Neuronal stem cell (in vitro differentiated cells): ENCODE measurements around the gene CPAMD8.
A peak's percentile ranks its signal among the peaks of the same experiment; 100 is the strongest.

Source experiments
- DNase-seq: peaks from one replicate; pipeline ENCODE4 v3.0.0-alpha.2; 2013; ENCODE audit warnings: low spot score
- H2AFZ ChIP-seq: one replicate; pipeline ENCODE4 v1.6.1; 2013; ENCODE audit warnings: mild to moderate bottlenecking, low read length, inconsistent platforms
- H2AK5ac ChIP-seq: 2 replicates; pipeline ENCODE4 v1.6.1; 2013; ENCODE audit warnings: low read depth, mild to moderate bottlenecking, inconsistent platforms, low read length, moderate library complexity, mixed read lengths
- H2BK120ac ChIP-seq: 2 replicates; pipeline ENCODE4 v1.6.1; 2013; ENCODE audit warnings: low read depth, mild to moderate bottlenecking, inconsistent platforms, low read length, moderate library complexity, mixed read lengths
- H2BK12ac ChIP-seq: one replicate; pipeline ENCODE4 v1.6.1; 2013; ENCODE audit warnings: low read length, inconsistent platforms
- H2BK15ac ChIP-seq: 2 replicates; pipeline ENCODE4 v1.6.1; 2013; ENCODE audit warnings: mild to moderate bottlenecking, low read length, inconsistent platforms, mixed read lengths
- H2BK5ac ChIP-seq: one replicate; pipeline ENCODE4 v1.6.1; 2013; ENCODE audit warnings: inconsistent platforms, mild to moderate bottlenecking, low read length, moderate library complexity
- H3K14ac ChIP-seq: one replicate; pipeline ENCODE4 v1.6.1; 2013; ENCODE audit warnings: low read length, inconsistent platforms
- H3K18ac ChIP-seq: 2 replicates; pipeline ENCODE4 v1.6.1; 2013; ENCODE audit warnings: low read length, inconsistent platforms
- H3K23ac ChIP-seq: 2 replicates; pipeline ENCODE4 v1.6.1; 2013; ENCODE audit warnings: low read depth, mild to moderate bottlenecking, mixed read lengths, low read length, inconsistent platforms; ENCODE audit not compliant: poor library complexity
- H3K27ac ChIP-seq: replicated peaks from 3 replicates; pipeline ENCODE4 v1.5.1; 2013; ENCODE audit warnings: low read length, inconsistent platforms
- H3K27me3 ChIP-seq, 3 experiments: 2 replicates each; pipeline ENCODE4 v1.6.1; 2013; ENCODE audit warnings: low read length in 3 of 3, mild to moderate bottlenecking in 2 of 3, inconsistent platforms in 1 of 3, low read depth in 1 of 3, mixed read lengths in 1 of 3, moderate library complexity in 1 of 3; ENCODE audit not compliant: control insufficient read depth in 3 of 3, insufficient read depth in 3 of 3
- H3K36me3 ChIP-seq, 2 donors: replicated peaks in 1 of 2; 2 replicates each; pipeline ENCODE4 v1.6.1; 2013; ENCODE audit warnings: low read length in 2 of 2; ENCODE audit not compliant: control insufficient read depth in 2 of 2, insufficient read depth in 2 of 2
- H3K4ac ChIP-seq: 2 replicates; pipeline ENCODE4 v1.6.1; 2013; ENCODE audit warnings: inconsistent platforms, mild to moderate bottlenecking, low read length, moderate library complexity
- H3K4me1 ChIP-seq, 2 donors: 1 replicate in 1 of 2; 2 replicates in 1 of 2; pipeline ENCODE4 v1.6.1; 2013; ENCODE audit warnings: low read length in 2 of 2, low read depth in 1 of 2; ENCODE audit not compliant: control insufficient read depth in 2 of 2, insufficient read depth in 1 of 2
- H3K4me2 ChIP-seq: one replicate; pipeline ENCODE4 v1.6.1; 2013; ENCODE audit warnings: mild to moderate bottlenecking, low read length, inconsistent platforms; ENCODE audit not compliant: insufficient read depth, poor library complexity, severe bottlenecking
- H3K4me3 ChIP-seq, 2 donors: 2 replicates each; pipeline ENCODE4 v1.5.1; 2013; ENCODE audit warnings: low read length in 2 of 2, mild to moderate bottlenecking in 2 of 2, inconsistent platforms in 1 of 2, moderate library complexity in 1 of 2
- H3K79me1 ChIP-seq: one replicate; pipeline ENCODE4 v1.6.1; 2013; ENCODE audit warnings: low read depth, mild to moderate bottlenecking, inconsistent platforms, low read length, moderate library complexity
- H3K9ac ChIP-seq: one replicate; pipeline ENCODE4 v1.6.1; 2013; ENCODE audit warnings: mild to moderate bottlenecking, low read depth, low read length, inconsistent platforms; ENCODE audit not compliant: poor library complexity
- H3K9me3 ChIP-seq, 2 donors: replicated peaks in 1 of 2; 2 replicates each; pipeline versions ENCODE3 to v1.6.1; 2013; ENCODE audit warnings: low read length in 2 of 2, mild to moderate bottlenecking in 2 of 2, inconsistent platforms in 1 of 2, low read depth in 1 of 2, mixed read lengths in 1 of 2, moderate library complexity in 1 of 2; ENCODE audit not compliant: control insufficient read depth in 2 of 2, insufficient read depth in 1 of 2
- H4K8ac ChIP-seq: one replicate; pipeline ENCODE4 v1.6.1; 2013; ENCODE audit warnings: low read depth, mild to moderate bottlenecking, inconsistent platforms, low read length, moderate library complexity
- H4K91ac ChIP-seq: one replicate; pipeline ENCODE4 v1.6.1; 2013; ENCODE audit warnings: low read length, low read depth, mild to moderate bottlenecking, inconsistent platforms; ENCODE audit not compliant: poor library complexity
- WGBS, 2 donors: extraction: QIAGEN DNeasy Blood & Tissue Kit; methylation state at CpG; one replicate each; pipeline ENCODE4 v1.1.7; 2013; ENCODE audit warnings: missing lambda C conversion rate in 2 of 2, mixed read lengths in 1 of 2; ENCODE audit not compliant: insufficient read length in 2 of 2, insufficient replicate concordance in 1 of 2; ENCODE audit errors: extremely low coverage in 2 of 2; 5-methylcytosine and 5-hydroxymethylcytosine counted together

The CPAMD8 gene

GRCh38 chr19:16886305-16886880, 140.2 kb downstream of the CPAMD8 start:
- H3K27ac ChIP-seq: no peak overlapping the region
- H3K4me1 ChIP-seq: peaks cover 0 to 6% of the 10 kb centered on the region in 2 donors
- no peak overlapping the region for H3K4me3 ChIP-seq
- H3K9me3 ChIP-seq: peaks cover 11 to 19% of the 10 kb centered on the region in 2 donors
- no peak overlapping the region for H4K8ac ChIP-seq
- no peak overlapping the region for H3K23ac ChIP-seq
- no peak for DNase-seq
- no peak overlapping the region for H3K9ac ChIP-seq
- no peak overlapping the region for H3K4ac ChIP-seq
- H3K36me3 ChIP-seq: no peaks in the 10 kb centered on the region
- H3K4me2 ChIP-seq: no peak overlapping the region
- no CpG with 5 or more reads among the region's 20 CpGs for WGBS, 2 donors
- H2BK12ac ChIP-seq: no peak overlapping the region
- peak overlapping the region; percentile 78 for H2BK5ac ChIP-seq
- no peak overlapping the region for H2BK120ac ChIP-seq
- no peak overlapping the region for H4K91ac ChIP-seq
- peak overlapping the region; percentile 61 for H2AFZ ChIP-seq
- H3K14ac ChIP-seq: no peak overlapping the region
- H3K27me3 ChIP-seq: no peaks in the 10 kb centered on the region
- no peak overlapping the region for H2BK15ac ChIP-seq
- no peaks in the 10 kb centered on the region for H3K79me1 ChIP-seq
- H3K18ac ChIP-seq: no peak overlapping the region
- no peak overlapping the region for H2AK5ac ChIP-seq

DNA sequence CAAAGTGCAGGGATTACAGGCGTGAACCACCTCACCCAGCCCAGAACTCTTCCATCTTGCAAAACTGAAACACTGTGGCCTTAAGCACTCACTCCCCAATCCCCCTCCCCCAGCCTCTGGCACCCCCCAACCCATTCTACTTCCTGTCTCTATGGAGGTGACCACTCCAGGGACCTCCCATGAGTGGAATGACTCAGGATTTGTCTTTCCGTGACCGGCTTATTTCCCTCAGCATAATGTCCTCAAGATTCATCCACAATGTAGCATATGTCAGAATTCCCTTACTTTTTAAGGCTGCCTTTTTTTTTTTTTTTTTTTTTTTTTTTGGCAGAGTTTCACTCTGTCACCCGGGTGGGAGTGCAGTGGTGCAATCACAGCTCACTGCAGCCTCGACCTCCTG, 141.4 kb downstream of the CPAMD8 start:
- Histone ChIP-seq H3K4ac (no peak overlapping the region), H4K91ac (no peak overlapping the region), H4K8ac (no peak overlapping the region), H3K27me3 (no peaks in the 10 kb centered on the region), H2BK5ac (no peak overlapping the region), H2BK120ac (no peak overlapping the region), H3K23ac (no peak overlapping the region), H2BK12ac (no peak overlapping the region), H3K4me3 (no peak overlapping the region), H2AK5ac (no peak overlapping the region), H3K14ac (no peak overlapping the region), H3K9me3 (peaks cover 21 to 27% of the 10 kb centered on the region in 2 donors), H3K18ac (no peak overlapping the region), H3K27ac (no peak overlapping the region), H2BK15ac (no peak overlapping the region), H3K9ac (no peak overlapping the region), H3K79me1 (no peaks in the 10 kb centered on the region), H2AFZ (no peak overlapping the region), H3K4me1 (peaks cover 0 to 4% of the 10 kb centered on the region in 2 donors), H3K36me3 (peaks cover 3 to 5% of the 10 kb centered on the region in 2 donors), H3K4me2 (no peak overlapping the region)
- DNase-seq: no peak
- WGBS, 2 donors: no CpG with 5 or more reads among the region's 5 CpGs

GRCh38 chr19:16883522-16883921, 143.1 kb downstream of the CPAMD8 start:
- Histone ChIP-seq H3K14ac (peak overlapping the region; percentile 3), H3K36me3 (peaks cover 15 to 21% of the 10 kb centered on the region in 2 donors)

GRCh38 chr19:16882146-16882545, 144.5 kb downstream of the CPAMD8 start:
- Histone ChIP-seq H3K36me3 (peaks cover 27 to 35% of the 10 kb centered on the region in 2 donors), H4K91ac (no peak overlapping the region), H3K27ac (no peak overlapping the region), H3K9ac (no peak overlapping the region), H3K18ac (no peak overlapping the region), H3K4me3 (no peak overlapping the region), H3K14ac (no peak overlapping the region), H3K27me3 (no peaks in the 10 kb centered on the region), H2AFZ (no peak overlapping the region), H2AK5ac (no peak overlapping the region), H3K4ac (no peak overlapping the region), H2BK15ac (no peak overlapping the region), H3K4me1 (no peaks in the 10 kb centered on the region), H4K8ac (no peak overlapping the region), H2BK120ac (no peak overlapping the region), H2BK12ac (no peak overlapping the region), H2BK5ac (no peak overlapping the region), H3K4me2 (no peak overlapping the region), H3K23ac (no peak overlapping the region), H3K79me1 (peaks cover 3% of the 10 kb centered on the region), H3K9me3 (peaks cover 21 to 27% of the 10 kb centered on the region in 2 donors)
- no peak for DNase-seq
- WGBS, 2 donors: no CpG with 5 or more reads among the region's 3 CpGs

More at GRCh38 chr19:16883522-16883921, 143.1 kb downstream of the CPAMD8 start:
- H3K9ac ChIP-seq: no peak overlapping the region
- peaks cover 0 to 4% of the 10 kb centered on the region in 2 donors for H3K4me1 ChIP-seq
- H2BK5ac ChIP-seq: no peak overlapping the region
- H2BK12ac ChIP-seq: no peak overlapping the region
- no peak overlapping the region for H2AFZ ChIP-seq
- no peak overlapping the region for H4K91ac ChIP-seq
- H4K8ac ChIP-seq: no peak overlapping the region
- H2BK120ac ChIP-seq: no peak overlapping the region
- no CpG with 5 or more reads among the region's 3 CpGs for WGBS, 2 donors
- peak overlapping the region; percentile 28 for H3K18ac ChIP-seq
- peaks cover 1% of the 10 kb centered on the region for H3K79me1 ChIP-seq
- peaks cover 21 to 27% of the 10 kb centered on the region in 2 donors for H3K9me3 ChIP-seq
- no peak for DNase-seq
- H2BK15ac ChIP-seq: no peak overlapping the region
- H3K4me3 ChIP-seq: no peak overlapping the region
- H3K4ac ChIP-seq: no peak overlapping the region
- H3K27me3 ChIP-seq: no peaks in the 10 kb centered on the region
- no peak overlapping the region for H2AK5ac ChIP-seq
- H3K4me2 ChIP-seq: no peak overlapping the region
- H3K23ac ChIP-seq: peak overlapping the region; percentile 55
- H3K27ac ChIP-seq: no peak overlapping the region
